ENCODE data around the gene LCN12. TPM values are rescaled to one million over a fixed set of nuclear protein-coding genes. Genes with fewer than 3 reads are reported as not detected.
A peak's percentile ranks its signal among the peaks of the same experiment; 100 is the strongest.

LCN12 gene
- total RNA-seq, 1 experiment from 2014 or later: 2.1 TPM

- no peaks in the 10 kb centered on the region for H3K9me3 Mint-ChIP-seq
- no peak overlapping the region for H2BK15ac ChIP-seq (ENCODE audit: low read depth, low read length)
- no peak overlapping the region for H2BK12ac ChIP-seq (ENCODE audit: insufficient read length, low read depth, low read length)
- H2BK5ac ChIP-seq (ENCODE audit: insufficient read length, low read length): no peak overlapping the region
- no peaks in the 10 kb centered on the region for H3K27me3 ChIP-seq (ENCODE audit: insufficient read depth, low read length)
- no peak overlapping the region for H3K9ac ChIP-seq (ENCODE audit: extremely low read depth, insufficient read length, low read length)
- no CpG with 5 or more reads among the region's 9 CpGs for WGBS (ENCODE audit: extremely low coverage, insufficient read length, low lambda C conversion rate)
- TF ChIP-seq CTCF (conservative IDR thresholded peaks at IDR 0.05): no peak
- peaks cover 18% of the 10 kb centered on the region for H3K27me3 Mint-ChIP-seq (ENCODE audit: low read depth)
- H3T11ph ChIP-seq (ENCODE audit: low read length): no peak overlapping the region
- H3K79me1 ChIP-seq (ENCODE audit: insufficient read depth, low read depth, low read length, poor library complexity, severe bottlenecking): no peaks in the 10 kb centered on the region
- peak overlapping the region in 1 of 2 experiments; percentile 40; a peak in 1 of 5 replicates for H3K4me3 Mint-ChIP-seq
- H3K4ac ChIP-seq (ENCODE audit: low read depth, low read length): no peak overlapping the region
- no peak overlapping the region for H4K5ac ChIP-seq (ENCODE audit: insufficient read length, low read depth, low read length)
- no peaks in the 10 kb centered on the region for H3K79me2 ChIP-seq (ENCODE audit: insufficient read depth, low read length)
- H3K23me2 ChIP-seq (ENCODE audit: insufficient read length, low read depth, low read length, poor library complexity, severe bottlenecking): no peaks in the 10 kb centered on the region
- peaks cover 2% of the 10 kb centered on the region for H4K20me1 ChIP-seq (ENCODE audit: control insufficient read depth, insufficient read depth, insufficient read length)
- no peak overlapping the region for H2AFZ ChIP-seq (ENCODE audit: low read length)
- no peak overlapping the region for H2AK5ac ChIP-seq (ENCODE audit: insufficient read length, low read length)
- no peaks in the 10 kb centered on the region for H3K9me3 ChIP-seq (ENCODE audit: control insufficient read depth, low read depth, low read length)
- H3K4me2 ChIP-seq (ENCODE audit: insufficient read depth, insufficient read length, low read length): no peak overlapping the region
- no peak overlapping the region for H4K8ac ChIP-seq (replicated peaks; ENCODE audit: insufficient read length, low read depth, low read length)
- DNase-seq: no peak
- no peak overlapping the region for H2BK20ac ChIP-seq (ENCODE audit: low read depth, low read length, poor library complexity, severe bottlenecking)
- H3K14ac ChIP-seq (ENCODE audit: insufficient read depth, low read length): no peak overlapping the region
- H3K4me1 Mint-ChIP-seq: peaks cover 7 to 15% of the 10 kb centered on the region in 2 experiments
- H3K36me3 Mint-ChIP-seq (ENCODE audit: insufficient read depth in 1 of 3, low read depth in 3 of 3): no peaks in the 10 kb centered on the region
- H4K91ac ChIP-seq (ENCODE audit: insufficient read length, low read depth, low read length): no peak overlapping the region
- H3K4me1 ChIP-seq (ENCODE audit: insufficient read depth, low read length): peaks cover 2% of the 10 kb centered on the region; the same call in 1 of the 2 replicates
- H3K56ac ChIP-seq (ENCODE audit: insufficient read length, low read depth, low read length): no peak overlapping the region
- no peak overlapping the region for H3K18ac ChIP-seq (ENCODE audit: insufficient read length, low read depth, low read length)
- no peak overlapping the region for H3K27ac Mint-ChIP-seq
- H2BK120ac ChIP-seq (ENCODE audit: low read depth, low read length, poor library complexity, severe bottlenecking): no peak overlapping the region
- no peak overlapping the region for H3K23ac ChIP-seq (ENCODE audit: insufficient read length, low read depth, low read length)
- H3K27ac ChIP-seq (ENCODE audit: insufficient read length, low read depth, low read length): no peak overlapping the region
Observed at GRCh38 chr9:136962163-136962562, 10.1 kb downstream of the LCN12 start.
